Subcutaneous abdominal adipose tissue (tissue), 5 donors: ENCODE measurements around the gene VPS35.

ENCODE experiments used
- H3K27ac ChIP-seq: one replicate; pipeline ENCODE4 v1.7.0; 2013; ENCODE audit warnings: low read depth, mild to moderate bottlenecking, inconsistent platforms, low read length, moderate library complexity
- H3K27me3 ChIP-seq, 5 donors: one replicate each; pipeline ENCODE4 v1.7.0; 2013; ENCODE audit warnings: low read length in 5 of 5, inconsistent platforms in 1 of 5; ENCODE audit not compliant: control insufficient read depth in 5 of 5, insufficient read depth in 4 of 5
- H3K36me3 ChIP-seq, 5 donors: one replicate each; pipeline ENCODE4 v1.7.0; 2013; ENCODE audit warnings: low read length in 5 of 5; ENCODE audit not compliant: control insufficient read depth in 5 of 5, insufficient read depth in 5 of 5
- H3K4me1 ChIP-seq, 5 donors: one replicate each; pipeline ENCODE4 v1.7.0; 2013; ENCODE audit warnings: low read length in 5 of 5, mild to moderate bottlenecking in 3 of 5, moderate library complexity in 1 of 5; ENCODE audit not compliant: control insufficient read depth in 5 of 5, insufficient read depth in 5 of 5
- H3K4me3 ChIP-seq, 5 donors: one replicate each; pipeline ENCODE4 v1.7.0; 2013; ENCODE audit warnings: low read length in 5 of 5, low read depth in 1 of 5
- H3K9ac ChIP-seq, 5 donors: one replicate each; pipeline ENCODE4 v1.7.0; 2013; ENCODE audit warnings: low read length in 5 of 5, mild to moderate bottlenecking in 4 of 5, moderate library complexity in 3 of 5
- H3K9me3 ChIP-seq, 5 donors: one replicate each; pipeline ENCODE4 v1.7.0; 2013; ENCODE audit warnings: low read length in 5 of 5; ENCODE audit not compliant: control insufficient read depth in 5 of 5
- donor health status: healthy.
- donor health status: healthy.
- donor health status: healthy.
- donor health status: healthy.
- donor health status: healthy.

The VPS35 gene

GRCh38 chr16:46728806-46729205 lies 39.8 kb upstream of the VPS35 start:
- Histone ChIP-seq H3K9me3 (peaks cover 0 to 7% (median 4%) of the 10 kb centered on the region in 5 donors), H3K36me3 (no peaks in the 10 kb centered on the region), H3K4me3 (no peak overlapping the region), H3K4me1 (no peaks in the 10 kb centered on the region), H3K9ac (no peak overlapping the region), H3K27ac (no peak overlapping the region), H3K27me3 (no peaks in the 10 kb centered on the region)

- Histone ChIP-seq H3K4me3 (no peak overlapping the region), H3K27ac (no peak overlapping the region), H3K9ac (no peak overlapping the region), H3K9me3 (peaks cover 0 to 7% (median 4%) of the 10 kb centered on the region in 5 donors), H3K27me3 (no peaks in the 10 kb centered on the region), H3K36me3 (no peaks in the 10 kb centered on the region), H3K4me1 (no peaks in the 10 kb centered on the region)
Observed at GRCh38 chr16:46727630-46728029, 38.7 kb upstream of the VPS35 start.

GRCh38 chr16:46727184-46727583 lies 38.2 kb upstream of the VPS35 start:
- no peaks in the 10 kb centered on the region for H3K27me3 ChIP-seq
- H3K4me3 ChIP-seq, result no peak overlapping the region
- H3K4me1 ChIP-seq, result no peaks in the 10 kb centered on the region
- no peak overlapping the region for H3K9ac ChIP-seq
- H3K9me3 ChIP-seq, result peaks cover 0 to 7% (median 4%) of the 10 kb centered on the region in 5 donors
- no peaks in the 10 kb centered on the region for H3K36me3 ChIP-seq
- H3K27ac ChIP-seq, result no peak overlapping the region

DNA sequence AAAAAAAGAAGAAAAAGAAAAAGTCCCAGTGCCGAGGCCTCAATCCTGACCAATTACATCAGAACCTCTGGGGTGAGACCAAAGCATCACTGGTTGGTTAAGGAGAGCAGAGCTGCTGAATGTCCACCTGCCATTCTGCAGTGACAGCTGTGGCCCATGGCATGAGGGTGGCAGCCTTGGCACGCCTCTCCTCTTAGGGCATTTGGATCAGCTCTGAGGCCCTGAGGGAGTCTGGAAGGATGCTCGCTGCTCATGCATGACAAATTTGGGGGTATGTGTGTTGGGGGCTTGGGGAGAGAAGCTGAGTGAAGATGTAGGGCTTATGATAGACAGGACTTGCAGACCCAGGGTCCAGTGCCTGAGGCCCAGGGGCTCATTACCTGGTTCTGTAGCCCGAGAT lies 32.9 kb upstream of the VPS35 start:
- H3K36me3 ChIP-seq, result no peaks in the 10 kb centered on the region
- no peaks in the 10 kb centered on the region for H3K27me3 ChIP-seq
- H3K27ac ChIP-seq, result no peak overlapping the region
- no peak overlapping the region for H3K4me3 ChIP-seq
- H3K9me3 ChIP-seq, result peaks cover 0 to 7% (median 0%) of the 10 kb centered on the region in 5 donors
- no peaks in the 10 kb centered on the region for H3K4me1 ChIP-seq
- H3K9ac ChIP-seq, result no peak overlapping the region

DNA sequence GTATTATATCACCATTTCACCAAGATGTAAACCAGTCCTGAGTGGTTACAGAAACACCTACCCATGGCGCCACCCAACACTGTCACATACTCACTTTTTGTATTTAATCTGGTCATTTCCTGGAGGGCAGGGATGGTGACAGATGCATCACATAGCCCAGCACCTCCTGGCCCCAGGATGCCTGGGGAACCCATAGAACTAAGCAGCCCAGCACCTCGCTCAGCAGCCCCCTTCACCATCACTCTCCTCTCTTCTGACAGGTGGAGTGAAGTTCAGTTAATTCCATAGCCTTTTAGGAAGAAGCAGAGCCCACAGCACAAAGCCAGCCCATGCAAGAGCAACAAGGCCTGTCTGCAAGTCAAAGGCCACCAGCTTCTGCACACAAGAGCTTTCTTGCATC lies 31.6 kb upstream of the VPS35 start:
- no peaks in the 10 kb centered on the region for H3K4me1 ChIP-seq
- H3K9ac ChIP-seq, result no peak overlapping the region
- H3K27ac ChIP-seq, result no peak overlapping the region
- no peaks in the 10 kb centered on the region for H3K27me3 ChIP-seq
- peaks cover 0 to 6% (median 0%) of the 10 kb centered on the region in 5 donors for H3K9me3 ChIP-seq
- no peaks in the 10 kb centered on the region for H3K36me3 ChIP-seq
- H3K4me3 ChIP-seq, result no peak overlapping the region

GRCh38 chr16:46719528-46719927 lies 30.6 kb upstream of the VPS35 start:
- Histone ChIP-seq H3K9me3 (no peaks in the 10 kb centered on the region), H3K27me3 (no peaks in the 10 kb centered on the region), H3K4me1 (no peaks in the 10 kb centered on the region), H3K9ac (no peak overlapping the region), H3K4me3 (no peak overlapping the region), H3K36me3 (no peaks in the 10 kb centered on the region), H3K27ac (no peak overlapping the region)

DNA sequence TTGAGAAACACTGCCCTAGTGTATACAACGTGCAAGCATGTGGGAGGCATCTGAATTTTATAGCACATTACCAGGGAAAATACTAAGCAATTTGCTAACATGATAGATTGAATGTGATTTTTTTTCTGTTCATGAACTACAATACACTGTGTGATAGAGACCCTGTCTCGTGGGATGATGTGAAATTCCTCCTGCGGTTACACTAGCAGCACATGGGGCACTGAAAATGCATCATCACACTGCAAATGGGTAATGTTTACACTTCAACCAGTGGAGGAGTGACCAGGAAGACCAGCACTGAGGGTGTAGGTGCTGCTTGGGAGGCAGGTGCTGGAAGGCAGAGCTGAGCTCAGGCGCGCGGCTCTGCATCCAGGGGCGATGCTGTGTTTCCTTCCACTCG lies 29.2 kb upstream of the VPS35 start:
- Histone ChIP-seq H3K4me3 (no peak overlapping the region), H3K9me3 (no peaks in the 10 kb centered on the region), H3K4me1 (peaks cover 0 to 2% (median 0%) of the 10 kb centered on the region in 5 donors), H3K36me3 (no peaks in the 10 kb centered on the region), H3K27me3 (no peaks in the 10 kb centered on the region), H3K9ac (no peak overlapping the region), H3K27ac (no peak overlapping the region)

- H3K9ac ChIP-seq, result no peak overlapping the region
- no peaks in the 10 kb centered on the region for H3K9me3 ChIP-seq
- H3K36me3 ChIP-seq, result no peaks in the 10 kb centered on the region
- H3K27me3 ChIP-seq, result no peaks in the 10 kb centered on the region
- H3K27ac ChIP-seq, result no peak overlapping the region
- H3K4me1 ChIP-seq, result peaks cover 0 to 3% (median 0%) of the 10 kb centered on the region in 5 donors
- no peak overlapping the region for H3K4me3 ChIP-seq
Observed at GRCh38 chr16:46717692-46718091, 28.7 kb upstream of the VPS35 start.

GRCh38 chr16:46715769-46716305 lies 26.9 kb upstream of the VPS35 start:
- Histone ChIP-seq H3K36me3 (no peaks in the 10 kb centered on the region), H3K27ac (no peak overlapping the region), H3K9ac (no peak overlapping the region), H3K27me3 (no peaks in the 10 kb centered on the region), H3K9me3 (no peaks in the 10 kb centered on the region), H3K4me1 (peaks cover 0 to 8% (median 0%) of the 10 kb centered on the region in 5 donors), H3K4me3 (no peak overlapping the region)

DNA sequence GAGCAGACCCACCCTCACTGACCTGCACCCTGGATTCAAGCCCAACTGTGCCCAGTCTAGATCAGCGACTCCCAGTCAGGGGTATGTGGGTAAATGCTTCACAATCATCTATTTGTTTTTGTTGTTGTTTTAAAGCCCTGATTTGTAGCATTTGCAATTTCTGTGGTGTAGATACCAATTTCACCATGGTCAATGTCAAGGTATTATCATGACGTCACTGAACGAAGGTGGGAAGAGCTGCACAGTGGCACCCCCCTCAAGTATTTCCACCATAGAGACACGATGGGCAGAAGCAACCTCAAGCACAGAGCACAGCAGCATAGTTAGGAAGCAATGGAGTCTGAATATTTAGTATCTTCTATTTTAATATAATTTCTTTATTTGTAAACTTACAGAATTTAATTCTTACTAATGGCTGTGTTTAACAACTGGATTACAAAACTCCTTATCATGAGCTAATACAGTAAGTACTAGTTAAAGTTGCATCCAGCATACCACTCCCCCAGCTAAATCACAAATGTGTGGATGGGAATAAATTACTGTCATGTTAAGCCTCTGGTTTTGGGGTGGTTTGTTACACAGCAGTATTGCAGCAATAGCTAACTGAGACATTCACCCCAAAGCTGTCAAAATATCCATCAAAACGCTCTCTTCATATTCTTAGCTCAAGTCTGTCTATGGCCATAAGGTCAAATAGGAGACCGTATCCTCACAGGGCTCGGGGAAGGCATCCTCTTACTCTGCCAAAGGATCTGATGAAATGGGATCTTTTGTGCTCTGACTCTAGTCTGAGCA lies 26.0 kb upstream of the VPS35 start:
- H3K4me3 ChIP-seq, result no peak overlapping the region
- H3K27me3 ChIP-seq, result no peaks in the 10 kb centered on the region
- no peaks in the 10 kb centered on the region for H3K9me3 ChIP-seq
- H3K36me3 ChIP-seq, result no peaks in the 10 kb centered on the region
- H3K9ac ChIP-seq, result no peak overlapping the region
- no peak overlapping the region for H3K27ac ChIP-seq
- H3K4me1 ChIP-seq, result peaks cover 0 to 8% (median 0%) of the 10 kb centered on the region in 5 donors
